GM18909 (cell line): Measurements from ENCODE around the gene GOT1.

Experiments used
- ATAC-seq: cut with Tn5 transposase; IDR thresholded peaks from one replicate; pipeline ENCODE4 v1.9.1; 2021; ENCODE audit warnings: mild to moderate bottlenecking; ENCODE audit not compliant: unreplicated experiment, poor library complexity

Gene GOT1

GRCh38 chr10:99435986-99436638 is 5.7 kb upstream of the GOT1 start:
- no peak for ATAC-seq

- no peak for ATAC-seq
Measured at GRCh38 chr10:99433378-99434020, 3.1 kb upstream of the GOT1 start.

- no peak for ATAC-seq
Measured at GRCh38 chr10:99432881-99433280, 2.5 kb upstream of the GOT1 start.

GRCh38 chr10:99432047-99432446 is 1.6 kb upstream of the GOT1 start:
- no peak for ATAC-seq

GRCh38 chr10:99431190-99431760 is 851 bp upstream of the GOT1 start:
- ATAC-seq: no peak

- no peak for ATAC-seq
Measured at GRCh38 chr10:99430116-99430450, 341 bp downstream of the GOT1 start.

- ATAC-seq: no peak
Measured at GRCh38 chr10:99429517-99430095, 818 bp downstream of the GOT1 start.

- ATAC-seq: no peak
Measured at GRCh38 chr10:99427566-99428190, 2.7 kb downstream of the GOT1 start.

- ATAC-seq: no peak
Measured at GRCh38 chr10:99426689-99427088, 3.7 kb downstream of the GOT1 start.

- no peak for ATAC-seq
Measured at GRCh38 chr10:99425204-99425603, 5.2 kb downstream of the GOT1 start.

- no peak for ATAC-seq
Measured at GRCh38 chr10:99424656-99425055, 5.8 kb downstream of the GOT1 start.

GRCh38 chr10:99422529-99423096 is 7.8 kb downstream of the GOT1 start:
- ATAC-seq: no peak

GRCh38 chr10:99421233-99421739 is 9.1 kb downstream of the GOT1 start:
- ATAC-seq: no peak

GRCh38 chr10:99419688-99420087 is 10.7 kb downstream of the GOT1 start:
- ATAC-seq: no peak

- no peak for ATAC-seq
Measured at GRCh38 chr10:99418910-99419624, 11.4 kb downstream of the GOT1 start.

GRCh38 chr10:99412099-99412498 is 18.3 kb downstream of the GOT1 start:
- ATAC-seq: no peak

GRCh38 chr10:99411546-99411945 is 18.9 kb downstream of the GOT1 start:
- ATAC-seq: no peak

- no peak for ATAC-seq
Measured at GRCh38 chr10:99410876-99411275, 19.5 kb downstream of the GOT1 start.

- ATAC-seq: no peak
Measured at GRCh38 chr10:99410146-99410545, 20.3 kb downstream of the GOT1 start.

- no peak for ATAC-seq
Measured at GRCh38 chr10:99406149-99406548, 24.3 kb downstream of the GOT1 start.
